ENCODE measurements around the gene ZNF512B.

ZNF512B gene

DNA sequence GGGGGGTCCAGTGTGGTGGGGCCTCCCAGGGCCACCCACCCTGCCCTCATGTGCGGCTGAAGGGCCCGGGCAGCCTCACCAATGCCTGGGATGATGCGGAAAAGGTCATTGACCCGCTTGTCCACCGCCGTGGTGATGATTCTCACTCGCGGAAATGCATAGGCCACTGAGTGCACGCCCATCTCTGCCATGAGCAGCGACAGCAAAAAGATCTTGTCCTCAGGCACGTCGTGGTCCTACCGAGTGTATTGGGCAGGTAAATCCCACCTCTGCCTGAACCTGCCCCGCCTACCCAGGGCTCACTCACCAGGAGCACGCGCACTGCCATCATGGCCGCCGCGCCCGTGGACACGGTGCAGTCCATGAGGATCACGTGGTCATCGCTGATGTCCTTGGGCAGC is 29.7 kb downstream of the ZNF512B start:
- Histone ChIP-seq H3K36me3 (ENCODE audit: insufficient read depth) (no peaks in the 10 kb centered on the region; the same call in 1 of the 2 replicates), H3K27me3 (ENCODE audit: insufficient read depth, low read depth) (no peaks in the 10 kb centered on the region), H4K20me1 (ENCODE audit: insufficient read depth) (no peaks in the 10 kb centered on the region), H3K4me2 (no peak overlapping the region), H2AFZ (ENCODE audit: low read depth) (no peak overlapping the region), H3K4me3 (IDR thresholded peaks at IDR 0.05; ENCODE audit: insufficient read depth, low read depth, low read length) (no peak overlapping the region), H3K4me1 (ENCODE audit: low read depth, poor library complexity, severe bottlenecking) (no peaks in the 10 kb centered on the region), H3K27ac (no peak overlapping the region), H3K79me2 (ENCODE audit: insufficient read depth, low read depth) (no peaks in the 10 kb centered on the region), H3K9ac (no peak overlapping the region)
- TF ChIP-seq, protein P1, sequence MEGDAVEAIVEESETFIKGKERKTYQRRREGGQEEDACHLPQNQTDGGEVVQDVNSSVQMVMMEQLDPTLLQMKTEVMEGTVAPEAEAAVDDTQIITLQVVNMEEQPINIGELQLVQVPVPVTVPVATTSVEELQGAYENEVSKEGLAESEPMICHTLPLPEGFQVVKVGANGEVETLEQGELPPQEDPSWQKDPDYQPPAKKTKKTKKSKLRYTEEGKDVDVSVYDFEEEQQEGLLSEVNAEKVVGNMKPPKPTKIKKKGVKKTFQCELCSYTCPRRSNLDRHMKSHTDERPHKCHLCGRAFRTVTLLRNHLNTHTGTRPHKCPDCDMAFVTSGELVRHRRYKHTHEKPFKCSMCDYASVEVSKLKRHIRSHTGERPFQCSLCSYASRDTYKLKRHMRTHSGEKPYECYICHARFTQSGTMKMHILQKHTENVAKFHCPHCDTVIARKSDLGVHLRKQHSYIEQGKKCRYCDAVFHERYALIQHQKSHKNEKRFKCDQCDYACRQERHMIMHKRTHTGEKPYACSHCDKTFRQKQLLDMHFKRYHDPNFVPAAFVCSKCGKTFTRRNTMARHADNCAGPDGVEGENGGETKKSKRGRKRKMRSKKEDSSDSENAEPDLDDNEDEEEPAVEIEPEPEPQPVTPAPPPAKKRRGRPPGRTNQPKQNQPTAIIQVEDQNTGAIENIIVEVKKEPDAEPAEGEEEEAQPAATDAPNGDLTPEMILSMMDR (conservative IDR thresholded peaks at IDR 0.05; ENCODE audit: low read depth, low read length), result no peak

DNA sequence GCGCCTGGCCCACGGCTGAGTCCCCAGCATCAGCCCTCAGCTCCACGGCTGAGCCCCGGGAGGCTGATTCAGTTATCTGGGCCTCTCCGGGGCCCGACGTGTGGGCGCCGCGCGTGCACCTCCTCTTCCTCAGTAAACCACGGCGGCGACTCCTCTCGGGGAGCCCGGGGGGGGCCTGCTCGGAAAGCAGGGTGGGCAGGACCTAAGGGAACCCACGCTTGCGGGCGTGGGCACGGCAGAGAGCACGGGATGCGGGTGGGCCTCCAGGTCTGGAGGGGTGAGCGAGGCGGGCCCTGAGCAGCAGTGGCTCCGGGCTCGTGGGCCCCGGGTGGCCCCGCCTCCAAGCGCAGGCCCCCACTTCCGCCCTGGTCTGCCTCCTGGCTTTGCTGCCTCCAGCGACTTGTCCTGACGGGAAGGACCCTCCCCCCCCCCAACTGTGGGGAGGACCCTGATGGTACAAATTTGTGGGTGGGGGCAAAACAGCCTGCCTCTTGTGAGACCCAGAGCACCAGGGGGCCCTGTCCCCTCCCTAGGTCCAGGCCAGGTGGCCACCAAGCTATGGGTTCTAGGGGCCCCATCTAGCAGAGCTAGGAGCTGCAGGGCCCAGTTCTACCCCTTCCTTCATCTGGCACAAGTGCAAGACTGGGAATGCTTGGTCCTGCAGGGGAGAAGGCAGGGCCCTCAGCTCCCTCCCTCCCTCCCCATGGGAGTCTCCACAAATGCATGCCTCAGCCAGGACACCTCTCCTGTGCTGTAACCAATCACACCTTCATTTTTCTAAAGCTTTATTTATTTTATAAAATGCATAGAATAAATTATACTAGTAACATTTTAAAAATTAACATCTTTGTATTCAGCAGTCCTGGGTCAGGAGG is 30.4 kb downstream of the ZNF512B start:
- TF ChIP-seq, protein P1 (conservative IDR thresholded peaks at IDR 0.05; ENCODE audit: low read depth, low read length), result no peak
- Histone ChIP-seq H3K4me1 (ENCODE audit: low read depth, poor library complexity, severe bottlenecking) (no peaks in the 10 kb centered on the region), H3K9ac (no peak overlapping the region), H3K4me2 (no peak overlapping the region), H3K79me2 (ENCODE audit: insufficient read depth, low read depth) (no peaks in the 10 kb centered on the region), H3K27ac (no peak overlapping the region), H4K20me1 (ENCODE audit: insufficient read depth) (no peaks in the 10 kb centered on the region), H2AFZ (ENCODE audit: low read depth) (no peak overlapping the region), H3K36me3 (ENCODE audit: insufficient read depth) (no peaks in the 10 kb centered on the region; the same call in 1 of the 2 replicates), H3K4me3 (IDR thresholded peaks at IDR 0.05; ENCODE audit: insufficient read depth, low read depth, low read length) (no peak overlapping the region), H3K27me3 (ENCODE audit: insufficient read depth, low read depth) (no peaks in the 10 kb centered on the region)

DNA sequence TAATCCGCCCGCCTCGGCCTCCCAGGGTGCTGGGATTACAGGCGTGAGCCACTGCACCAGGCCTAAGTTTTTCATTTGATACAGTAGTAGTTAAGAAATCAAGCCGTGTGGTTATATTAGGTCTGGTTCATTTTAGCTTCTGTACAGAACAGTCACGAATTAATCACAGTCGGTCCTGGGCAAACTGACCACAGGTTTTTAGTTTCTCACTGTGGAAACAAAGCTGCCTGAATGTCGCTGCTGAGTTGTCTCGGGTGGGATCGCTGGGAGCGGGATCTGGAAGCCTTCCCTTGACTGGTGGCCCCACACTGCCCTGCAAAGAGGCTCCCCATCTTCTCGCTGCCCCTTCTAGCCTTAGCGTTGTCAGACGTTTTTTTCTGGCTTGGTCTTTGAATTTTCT is 32.1 kb downstream of the ZNF512B start:
- Histone ChIP-seq H3K79me2 (ENCODE audit: insufficient read depth, low read depth) (no peaks in the 10 kb centered on the region), H3K9ac (no peak overlapping the region), H2AFZ (ENCODE audit: low read depth) (no peak overlapping the region), H4K20me1 (ENCODE audit: insufficient read depth) (no peaks in the 10 kb centered on the region), H3K4me3 (IDR thresholded peaks at IDR 0.05; ENCODE audit: insufficient read depth, low read depth, low read length) (no peak overlapping the region), H3K4me2 (no peak overlapping the region), H3K36me3 (ENCODE audit: insufficient read depth) (no peaks in the 10 kb centered on the region; the same call in 1 of the 2 replicates), H3K27me3 (ENCODE audit: insufficient read depth, low read depth) (no peaks in the 10 kb centered on the region), H3K27ac (no peak overlapping the region), H3K4me1 (ENCODE audit: low read depth, poor library complexity, severe bottlenecking) (no peaks in the 10 kb centered on the region)
- TF ChIP-seq, protein P1 (conservative IDR thresholded peaks at IDR 0.05; ENCODE audit: low read depth, low read length), result no peak

DNA sequence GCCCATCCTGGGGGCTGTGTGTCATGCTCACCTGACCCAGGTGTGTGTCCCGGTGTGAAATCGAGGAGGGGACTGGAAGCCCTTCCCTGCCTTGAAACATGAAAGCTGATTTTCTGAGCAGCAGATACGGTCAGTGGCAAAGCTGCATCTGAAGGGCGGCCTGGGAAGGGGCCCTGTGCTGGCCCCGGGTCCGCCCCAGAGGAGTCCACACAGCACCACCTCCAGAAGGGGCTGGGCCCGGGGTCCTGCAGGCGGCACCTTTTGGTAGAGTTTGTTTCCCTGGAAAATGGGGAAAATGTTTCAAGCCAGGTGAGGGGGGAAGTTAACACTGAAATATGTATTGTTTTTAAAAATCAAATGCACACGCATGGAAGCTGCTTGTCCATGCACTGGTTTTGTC is 34.3 kb downstream of the ZNF512B start:
- H3K79me2 ChIP-seq (ENCODE audit: insufficient read depth, low read depth), result no peaks in the 10 kb centered on the region
- no peak overlapping the region for H3K4me2 ChIP-seq
- H3K4me3 ChIP-seq (IDR thresholded peaks at IDR 0.05; ENCODE audit: insufficient read depth, low read depth, low read length), result no peak overlapping the region
- H3K36me3 ChIP-seq (ENCODE audit: insufficient read depth), result no peaks in the 10 kb centered on the region; the same call in 1 of the 2 replicates
- H3K9ac ChIP-seq, result no peak overlapping the region
- H2AFZ ChIP-seq (ENCODE audit: low read depth), result no peak overlapping the region
- no peaks in the 10 kb centered on the region for H4K20me1 ChIP-seq (ENCODE audit: insufficient read depth)
- no peaks in the 10 kb centered on the region for H3K27me3 ChIP-seq (ENCODE audit: insufficient read depth, low read depth)
- TF ChIP-seq, protein P1 (conservative IDR thresholded peaks at IDR 0.05; ENCODE audit: low read depth, low read length), result no peak
- no peaks in the 10 kb centered on the region for H3K4me1 ChIP-seq (ENCODE audit: low read depth, poor library complexity, severe bottlenecking)
- no peak overlapping the region for H3K27ac ChIP-seq
